K562 (cell line): ENCODE data around the gene RNF212B. TPM values are rescaled to one million over a fixed set of nuclear protein-coding genes. Genes with fewer than 3 reads are reported as not detected.
A peak's percentile ranks its signal among the peaks of the same experiment; 100 is the strongest.

ENCODE experiments used
- ATAC-seq: fragments of 200-7000 bp; cut with Tn5 transposase; 3 replicates; pipeline ENCODE4 v1.9.1; 2020; ENCODE audit warnings: moderate library complexity
- BruUV-seq: library from RNA; stranded (reverse); fragments of 400-500 nt; replicated peaks from 2 replicates; lab custom pipeline; 2021; lab: Mats Ljungman, UMichigan
- CTCF ChIA-PET: fragments of 300-600 bp; formaldehyde crosslinking; extraction: SDS; loops from one replicate; lab custom pipeline; 2021; ENCODE audit warnings: low intra/inter-chr PET ratio; lab: Yijun Ruan, JAX
- POLR2A ChIA-PET: fragments of 300-600, 350-650 bp; sonication (Branson Sonifier 250); formaldehyde crosslinking; extraction: SDS; loops from one replicate; lab custom pipeline; 2021; ENCODE audit warnings: antibody characterized with exemption, inconsistent platforms; lab: Yijun Ruan, JAX
- DNase-seq, 4 experiments: peaks; one replicate each; pipeline versions ENCODE4 v3.0.0 to v3.0.0-alpha.2; 2011 to 2018; ENCODE audit warnings: low spot score in 3 of 4, mixed read lengths in 3 of 4; ENCODE audit errors: extremely low read depth in 1 of 4
- FAIRE-seq: peaks from 2 replicates; lab custom pipeline; 2011; peaks lifted over from hg19 to GRCh38; lab: Jason Lieb, UNC
- H2AFZ ChIP-seq: 2 replicates; pipeline ENCODE4 v1.6.0; 2011; ENCODE audit warnings: low read depth, low read length, control low read depth, inconsistent platforms
- H3K27ac ChIP-seq: fragments of 200-600 bp; 3 replicates; pipeline ENCODE4 v1.8.0; 2011; ENCODE audit warnings: low read depth, mild to moderate bottlenecking, control low read depth, inconsistent platforms, low read length, moderate library complexity, mixed read lengths; ENCODE audit errors: extremely low read depth
- H3K27me3 ChIP-seq, 2 experiments: fragments of 300-600 bp in 1 of 2; 2 replicates in 1 of 2; 3 replicates in 1 of 2; pipeline versions ENCODE4 v1.6.0 to v1.8.0; 2011; ENCODE audit warnings: inconsistent platforms in 2 of 2, low read length in 2 of 2, mild to moderate bottlenecking in 1 of 2, mixed read lengths in 1 of 2, moderate library complexity in 1 of 2; ENCODE audit not compliant: control insufficient read depth in 2 of 2, insufficient read depth in 2 of 2
- H3K36me3 ChIP-seq: fragments of 300-600 bp; 3 replicates; pipeline ENCODE4 v1.8.0; 2011; ENCODE audit warnings: mild to moderate bottlenecking, low read length, inconsistent platforms; ENCODE audit not compliant: control insufficient read depth, insufficient read depth
- H3K4me1 ChIP-seq, 2 experiments: fragments of 200-600 bp in 1 of 2; replicated peaks in 1 of 2; 2 replicates in 1 of 2; 3 replicates in 1 of 2; pipeline versions ENCODE4 v1.5.1 to v1.8.0; 2011; ENCODE audit warnings: inconsistent platforms in 2 of 2, low read length in 2 of 2, mild to moderate bottlenecking in 1 of 2, mixed read lengths in 1 of 2, moderate library complexity in 1 of 2; ENCODE audit not compliant: control insufficient read depth in 2 of 2, insufficient read depth in 2 of 2
- H3K4me2 ChIP-seq: 2 replicates; pipeline ENCODE4 v1.6.1; 2011; ENCODE audit warnings: low read length, control low read depth, inconsistent platforms, mixed read lengths; ENCODE audit not compliant: insufficient read depth
- H3K4me3 ChIP-seq: fragments of 200-600 bp; sonication (generic), shearing (Covaris generic); 2 replicates; pipeline ENCODE4 v1.5.1; 2016; ENCODE audit warnings: control low read depth, inconsistent platforms
- H3K79me2 ChIP-seq: fragments of 200-600 bp; 3 replicates; pipeline ENCODE4 v1.8.0; 2011; ENCODE audit warnings: low read length, inconsistent platforms; ENCODE audit not compliant: control insufficient read depth, insufficient read depth
- H3K9ac ChIP-seq, 2 experiments: 2 replicates each; pipeline versions ENCODE4 v1.6.0 to v1.6.1; 2011; ENCODE audit warnings: low read depth in 2 of 2, low read length in 2 of 2, control low read depth in 1 of 2, inconsistent platforms in 1 of 2, mild to moderate bottlenecking in 1 of 2, mixed read lengths in 1 of 2; ENCODE audit not compliant: insufficient read depth in 1 of 2
- H3K9me1 ChIP-seq: one replicate; pipeline ENCODE4 v1.6.0; 2011; ENCODE audit warnings: inconsistent platforms, mild to moderate bottlenecking, low read length, moderate library complexity; ENCODE audit not compliant: control insufficient read depth, insufficient read depth
- H3K9me3 ChIP-seq: replicated peaks from 2 replicates; pipeline ENCODE4 v1.5.1; 2011; ENCODE audit warnings: low read depth, low read length, inconsistent platforms; ENCODE audit not compliant: control insufficient read depth, insufficient read depth
- H4K20me1 ChIP-seq: replicated peaks from 2 replicates; pipeline ENCODE4 v1.6.1; 2011; ENCODE audit warnings: low read length, inconsistent platforms, mixed read lengths; ENCODE audit not compliant: control insufficient read depth, insufficient read depth
- ARHGAP35 ChIP-seq: fragments of 450-650 bp; IDR thresholded peaks from 2 replicates; pipeline ENCODE4 v1.6.1; 2018; ENCODE audit not compliant: partially characterized antibody
- ARID1B ChIP-seq: fragments of 450-650 bp; IDR thresholded peaks from 2 replicates; pipeline ENCODE4 v1.6.1; 2016; ENCODE audit warnings: antibody characterized with exemption, mild to moderate bottlenecking, inconsistent platforms
- ETS1 ChIP-seq: conservative IDR thresholded peaks from 2 replicates; pipeline ENCODE4 v1.6.1; 2011; ENCODE audit warnings: low read depth, mild to moderate bottlenecking, low read length; ENCODE audit not compliant: control insufficient read depth
- HNRNPK ChIP-seq: fragments of 200-400 bp; formaldehyde crosslinking; IDR thresholded peaks from one replicate; pipeline ENCODE4 v1.6.1; 2018; ENCODE audit warnings: mild to moderate bottlenecking, low read depth, low read length; ENCODE audit not compliant: poor library complexity, severe bottlenecking
- MAFG ChIP-seq: fragments of 450-650 bp; conservative IDR thresholded peaks from 2 replicates; pipeline ENCODE4 v1.6.1; 2016; ENCODE audit warnings: missing genetic modification characterization, missing compliant biosample characterization
- NBN ChIP-seq: fragments of 450-650 bp; IDR thresholded peaks from 2 replicates; pipeline ENCODE4 v1.6.1; 2016; ENCODE audit warnings: low read depth, mild to moderate bottlenecking
- NFXL1 ChIP-seq: fragments of 450-650 bp; formaldehyde crosslinking; IDR thresholded peaks from 2 replicates; pipeline ENCODE4 v1.4.0; 2021; ENCODE audit warnings: mild to moderate bottlenecking
- POLR2B ChIP-seq: fragments of 450-650 bp; IDR thresholded peaks from 2 replicates; pipeline ENCODE4 v1.6.1; 2018; ENCODE audit warnings: low read depth; ENCODE audit not compliant: partially characterized antibody
- PRMT5 ChIP-seq: sonication (generic); formaldehyde crosslinking; IDR thresholded peaks from 2 replicates; pipeline ENCODE4 v1.5.0; 2020; ENCODE audit warnings: missing genetic modification reagents
- TBP ChIP-seq: optimal IDR thresholded peaks from 2 replicates; pipeline ENCODE3; 2011; ENCODE audit warnings: low read depth, low read length, improper control_type of control experiment
- U2AF1 ChIP-seq: fragments of 200-400 bp; formaldehyde crosslinking; optimal IDR thresholded peaks from 2 replicates; pipeline ENCODE3; 2017; ENCODE audit warnings: mild to moderate bottlenecking, low read depth, low read length, moderate library complexity
- ZBTB2 ChIP-seq: fragments of 450-650 bp; IDR thresholded peaks from 2 replicates; pipeline ENCODE4 v1.6.1; 2016; ENCODE audit warnings: antibody characterized with exemption
- ZBTB34 ChIP-seq: fragments of 250-450 bp; sonication (Bioruptor Pico); IDR thresholded peaks from 2 replicates; pipeline ENCODE4 v1.8.0; 2021; ENCODE audit warnings: mild to moderate bottlenecking, moderate library complexity
- ZKSCAN1 ChIP-seq: fragments of 150-350 bp; IDR thresholded peaks from 2 replicates; pipeline ENCODE4 v1.6.1; 2016; ENCODE audit warnings: low read depth, low read length
- ZNF561 ChIP-seq: fragments of 450-650 bp; formaldehyde crosslinking; conservative IDR thresholded peaks from 2 replicates; pipeline ENCODE4 v1.4.0; 2020; ENCODE audit warnings: mild to moderate bottlenecking, moderate library complexity
- WGBS: fragments of 100-300 bp; shearing (Covaris generic); methylation state at CpG from one replicate; pipeline ENCODE4 v1.1.6; 2016; ENCODE audit warnings: low coverage, mixed read lengths; ENCODE audit not compliant: insufficient coverage; ENCODE audit errors: missing lambda C conversion rate; 5-methylcytosine and 5-hydroxymethylcytosine counted together
- in situ Hi-C: fragments of 300-500 bp; cut with MboI; formaldehyde crosslinking; loops from 4 replicates; pipeline ENCODE4 v1.15.0; 2018; ENCODE audit warnings: inconsistent platforms, mixed read lengths
- intact Hi-C: fragments of 100-400 bp; cut with micrococcal nuclease; formaldehyde crosslinking; loops from 2 replicates; pipeline ENCODE4 v1.14.2; 2022
- polyA plus RNA-seq, 8 experiments: library from polyadenylated mRNA; depleted of rRNA in 4 of 8; stranded (reverse) in 5 of 8; unstranded in 3 of 8; fragments of >200 nt; fragmentation: Nextera tagmentation in 2 of 8; fragmentation: Illumina TruSeq in 1 of 8; extraction: Ambion mirVana in 2 of 8; extraction: Trizol in 1 of 8; gene quantifications; 2 replicates each; pipeline versions ENCODE4 v1.2.1 to v1.2.3, GENCODE V29; 2011 to 2014; ENCODE audit warnings: inconsistent platforms in 1 of 8, missing spikeins in 1 of 8
- total RNA-seq, 7 experiments: library from RNA; depleted of rRNA in 6 of 7; stranded (reverse); fragments of >200 nt in 6 of 7; fragmentation: Illumina TruSeq in 2 of 7; extraction: Trizol in 2 of 7; gene quantifications; 2 replicates each; pipeline versions ENCODE4 v1.2.1 to v1.2.3, GENCODE V29; 2011 to 2021; ENCODE audit warnings: low replicate concordance in 1 of 7
- TF ChIP-seq, protein P1 (sequence below): fragments of 450-650 bp; IDR thresholded peaks from 2 replicates; pipeline ENCODE4 v1.6.1; 2017; ENCODE audit warnings: antibody characterized with exemption

RNF212B gene
- total and polyA plus RNA-seq, 9 of the 15 experiments (the other 6 are each of a cell fraction or from before 2014, with no cell fraction given), result 0.15 to 0.43 (median 0.27) TPM; not detected in 3

DNA sequence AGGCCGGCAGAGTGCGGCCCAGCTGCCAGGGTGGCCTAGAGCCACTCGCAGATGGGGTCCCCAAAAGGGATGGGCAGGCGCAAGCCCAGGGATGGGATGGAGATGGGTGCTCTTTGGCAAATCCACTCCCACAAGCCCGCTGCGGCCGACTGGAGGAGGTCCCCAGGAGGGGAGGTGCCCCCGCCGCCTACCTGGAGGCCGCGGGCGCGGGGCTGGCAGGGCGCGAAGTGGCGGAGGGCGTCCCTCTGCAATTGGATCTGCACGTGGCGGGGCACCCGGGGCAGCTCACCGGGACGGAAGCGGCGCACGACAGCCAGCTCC lies 64.2 kb downstream of the RNF212B start:
- no peak for FAIRE-seq
- TF ChIP-seq POLR2B (peak; percentile 72), HNRNPK (peak; percentile 2), ARID1B (no peak), ETS1 (no peak), NBN (0 out of 2 replicates have a peak, but pooled peaks have one; percentile 28), PRMT5 (CRISPR knock-in tag) (no peak), MAFG (tag) (no peak), ZBTB34 (no peak), U2AF1 (no peak), ZNF561 (CRISPR knock-in tag) (no peak), ZKSCAN1 (no peak), NFXL1 (CRISPR knock-in tag) (no peak), TBP (peak; percentile 14), ARHGAP35 (no peak), ZBTB2 (no peak)
- TF ChIP-seq, protein P1, sequence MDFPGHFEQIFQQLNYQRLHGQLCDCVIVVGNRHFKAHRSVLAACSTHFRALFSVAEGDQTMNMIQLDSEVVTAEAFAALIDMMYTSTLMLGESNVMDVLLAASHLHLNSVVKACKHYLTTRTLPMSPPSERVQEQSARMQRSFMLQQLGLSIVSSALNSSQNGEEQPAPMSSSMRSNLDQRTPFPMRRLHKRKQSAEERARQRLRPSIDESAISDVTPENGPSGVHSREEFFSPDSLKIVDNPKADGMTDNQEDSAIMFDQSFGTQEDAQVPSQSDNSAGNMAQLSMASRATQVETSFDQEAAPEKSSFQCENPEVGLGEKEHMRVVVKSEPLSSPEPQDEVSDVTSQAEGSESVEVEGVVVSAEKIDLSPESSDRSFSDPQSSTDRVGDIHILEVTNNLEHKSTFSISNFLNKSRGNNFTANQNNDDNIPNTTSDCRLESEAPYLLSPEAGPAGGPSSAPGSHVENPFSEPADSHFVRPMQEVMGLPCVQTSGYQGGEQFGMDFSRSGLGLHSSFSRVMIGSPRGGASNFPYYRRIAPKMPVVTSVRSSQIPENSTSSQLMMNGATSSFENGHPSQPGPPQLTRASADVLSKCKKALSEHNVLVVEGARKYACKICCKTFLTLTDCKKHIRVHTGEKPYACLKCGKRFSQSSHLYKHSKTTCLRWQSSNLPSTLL, result no peak

More for the DNA sequence above, 64.2 kb downstream of the RNF212B start:
- H3K9me3 ChIP-seq, result no peaks in the 10 kb centered on the region
- no TSS peak for BruUV-seq
- in situ Hi-C loops, result no loop called here
- POLR2A ChIA-PET, result interaction anchor here (0.5 to 2.8 kb wide), 10 partner anchors 9 to 439 kb away, joined by 3 to 29 read pairs (median 6); partner anchors contain the start of genes ACIN1, C14orf119, HOMEZ and PABPN1
- peak overlapping the region; percentile 79 to 95 for H3K9ac ChIP-seq
- CTCF ChIA-PET, result interaction anchor here (1.0 to 5.9 kb wide), 4 partner anchors 36 to 233 kb away, joined by 3 to 58 read pairs (median 30); no protein-coding TSS in a partner anchor
- peak overlapping the region; percentile 93 for H2AFZ ChIP-seq
- H3K27me3 ChIP-seq, result no peaks in the 10 kb centered on the region
- whole genome bisulfite sequencing, result under 1% methylated on average over 21 of the region's 25 CpGs
- peaks cover 20% of the 10 kb centered on the region; the same call in 2 of the 3 replicates for H3K36me3 ChIP-seq
- peak overlapping the region; percentile 90 for H3K27ac ChIP-seq
- no peaks in the 10 kb centered on the region for H4K20me1 ChIP-seq
- DNase-seq, result no peak
- peaks cover 24% of the 10 kb centered on the region for H3K79me2 ChIP-seq
- H3K4me1 ChIP-seq, result peaks cover 22 to 31% of the 10 kb centered on the region in 2 experiments
- peak; percentile 9 for ATAC-seq
- H3K9me1 ChIP-seq, result no peaks in the 10 kb centered on the region
- H3K4me3 ChIP-seq, result peak overlapping the region; percentile 67
- H3K4me2 ChIP-seq, result peak overlapping the region; percentile 96
- intact Hi-C loops, result loop anchor here (2.0 to 5.0 kb wide), 3 partner anchors 15 to 180 kb away; partner anchors contain the start of gene HOMEZ
